22Rv1 (cell line): ENCODE results near the gene LRFN3.

Experiments used
- CTCF ChIP-seq: fragments of 450-650 bp; IDR thresholded peaks from 2 replicates; pipeline ENCODE4 v1.5.1; 2017; ENCODE audit warnings: mild to moderate bottlenecking
- ZFX ChIP-seq: fragments of 450-650 bp; IDR thresholded peaks from 2 replicates; pipeline ENCODE4 v1.6.1; 2017; ENCODE audit warnings: antibody characterized with exemption, borderline replicate concordance

DNA sequence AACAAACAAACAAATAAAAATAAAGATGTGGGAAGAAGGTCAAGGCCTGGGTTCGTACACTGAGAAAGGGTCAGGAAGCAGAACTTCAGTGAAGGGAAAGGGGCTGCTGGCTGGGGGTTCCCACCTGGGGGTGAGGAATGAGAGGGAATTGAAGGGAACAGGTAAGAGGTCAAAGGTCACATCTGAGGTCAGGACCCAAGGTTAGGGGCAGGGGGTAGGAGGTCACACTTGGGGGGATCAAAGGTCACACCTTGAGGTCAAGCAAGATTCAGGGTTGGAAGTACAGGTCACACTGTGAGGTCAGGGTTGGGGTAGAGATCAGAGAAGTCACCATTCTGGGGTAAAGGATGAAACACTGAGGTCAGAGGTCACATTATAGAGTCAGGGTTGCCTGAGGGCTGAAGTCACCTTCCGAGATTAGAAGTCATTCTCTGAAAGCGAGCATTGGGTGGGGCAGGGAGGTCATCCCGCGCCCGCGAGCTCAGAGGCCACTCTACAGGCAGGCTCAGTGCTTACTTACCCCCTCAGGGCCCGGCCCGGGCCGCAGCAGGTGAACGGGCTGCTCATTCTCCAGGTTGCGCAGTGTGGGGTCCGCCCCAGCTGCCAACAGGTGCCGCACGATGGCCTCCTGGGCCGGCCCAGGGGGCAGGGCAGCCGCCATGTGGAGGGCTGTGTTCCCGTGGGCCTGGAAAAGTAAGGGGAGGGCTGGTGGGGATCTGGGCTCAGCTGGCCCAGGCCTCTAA lies 46.6 kb upstream of the LRFN3 start:
- no peak for TF ChIP-seq CTCF
- no peak for TF ChIP-seq ZFX
